ENCODE results near the gene AP2M1. TPM values are rescaled to one million over a fixed set of nuclear protein-coding genes. Genes with fewer than 3 reads are reported as not detected.
A peak's percentile ranks its signal among the peaks of the same experiment; 100 is the strongest.

AP2M1 gene
- polyA plus RNA-seq, 1 experiment: 963 TPM

GRCh38 chr3:184175981-184176376 is 1.3 kb downstream of the AP2M1 start:
- ChIA-PET CTCF (interaction anchor here (0.7 to 1.2 kb wide), 2 partner anchors 74 to 76 kb away, joined by 3 to 4 read pairs; partner anchors contain the start of gene EEF1AKMT4), POLR2A (interaction anchor here (0.6 to 1.7 kb wide), 7 partner anchors 8 to 187 kb away, joined by 3 to 28 read pairs (median 7); partner anchors contain the start of genes ABCF3 and EIF2B5)
- Histone ChIP-seq H3K4me3 (ENCODE audit: low read depth, low read length) (peak overlapping the region; percentile 98), H3K27ac (ENCODE audit: low read depth, low read length) (peak overlapping the region; percentile 91), H3K27me3 (ENCODE audit: control insufficient read depth, insufficient read depth, low read length) (no peaks in the 10 kb centered on the region), H3K9me3 (ENCODE audit: control insufficient read depth, insufficient read depth, low read length) (no peaks in the 10 kb centered on the region; the same call in 1 of the 2 replicates)
- no peak for TF ChIP-seq CTCF (IDR thresholded peaks at IDR 0.05; ENCODE audit: low read depth, low read length)
- no peak for DNase-seq (ENCODE audit: low read depth, low spot score)

GRCh38 chr3:184176377-184177330 is 2.0 kb downstream of the AP2M1 start:
- ChIA-PET CTCF (interaction anchor here (0.7 to 2.4 kb wide), 5 partner anchors 16 to 292 kb away, joined by 3 to 6 read pairs (median 4); partner anchors contain the start of genes EEF1AKMT4 and PARL), POLR2A (interaction anchor here (0.5 to 1.7 kb wide), 9 partner anchors 8 to 186 kb away, joined by 3 to 28 read pairs (median 5); partner anchors contain the start of genes ABCF3 and EIF2B5)
- Histone ChIP-seq H3K27ac (ENCODE audit: low read depth, low read length) (peak overlapping the region; percentile 91), H3K27me3 (ENCODE audit: control insufficient read depth, insufficient read depth, low read length) (no peaks in the 10 kb centered on the region), H3K4me3 (ENCODE audit: low read depth, low read length) (peak overlapping the region; percentile 98), H3K9me3 (ENCODE audit: control insufficient read depth, insufficient read depth, low read length) (no peaks in the 10 kb centered on the region; the same call in 1 of the 2 replicates)
- peak; percentile 88 for DNase-seq (ENCODE audit: low read depth, low spot score)
- no peak for TF ChIP-seq CTCF (IDR thresholded peaks at IDR 0.05; ENCODE audit: low read depth, low read length)

- ChIA-PET CTCF (interaction anchor here (1.0 to 2.4 kb wide), 4 partner anchors 16 to 293 kb away, joined by 3 to 6 read pairs (median 4); partner anchors contain the start of genes EEF1AKMT4 and PARL), POLR2A (interaction anchor here (0.5 to 1.7 kb wide), 6 partner anchors 9 to 122 kb away, joined by 3 to 28 read pairs (median 4); partner anchors contain the start of genes ABCF3 and EIF2B5)
- no peaks in the 10 kb centered on the region for H3K27me3 ChIP-seq (ENCODE audit: control insufficient read depth, insufficient read depth, low read length)
- no peak for TF ChIP-seq CTCF (IDR thresholded peaks at IDR 0.05; ENCODE audit: low read depth, low read length)
- no peak for DNase-seq (ENCODE audit: low read depth, low spot score)
- H3K9me3 ChIP-seq (ENCODE audit: control insufficient read depth, insufficient read depth, low read length): no peaks in the 10 kb centered on the region; the same call in 1 of the 2 replicates
- H3K27ac ChIP-seq (ENCODE audit: low read depth, low read length): peak overlapping the region; percentile 69
- H3K4me3 ChIP-seq (ENCODE audit: low read depth, low read length): peak overlapping the region; percentile 98
These were observed 2.7 kb downstream of the AP2M1 start for GRCh38 chr3:184177331-184177731.

GRCh38 chr3:184177767-184178306 is 3.2 kb downstream of the AP2M1 start:
- H3K4me3 ChIP-seq (ENCODE audit: low read depth, low read length): peak overlapping the region; percentile 98
- no peaks in the 10 kb centered on the region; the same call in 1 of the 2 replicates for H3K9me3 ChIP-seq (ENCODE audit: control insufficient read depth, insufficient read depth, low read length)
- DNase-seq (ENCODE audit: low read depth, low spot score): no peak
- H3K27me3 ChIP-seq (ENCODE audit: control insufficient read depth, insufficient read depth, low read length): no peaks in the 10 kb centered on the region
- no peak for TF ChIP-seq CTCF (IDR thresholded peaks at IDR 0.05; ENCODE audit: low read depth, low read length)
- ChIA-PET POLR2A (interaction anchor here (1.6 to 1.7 kb wide), 2 partner anchors 8 to 21 kb away, joined by 5 to 28 read pairs; partner anchors contain the start of gene ABCF3), CTCF (interaction anchor here (1.2 to 2.4 kb wide), 2 partner anchors 282 to 294 kb away, joined by 4 to 6 read pairs; partner anchors contain the start of gene PARL)
- peak overlapping the region; percentile 69 for H3K27ac ChIP-seq (ENCODE audit: low read depth, low read length)

All from AG04450 (cell line).